HG03558 (cell line): ENCODE results near the gene VCAN.
"Not testable (repeated sequence)": the region's sequence is repeated elsewhere in the genome, so short reads cannot be mapped to it uniquely, and the experiment has no call there.

Experiments
- ATAC-seq: cut with Tn5 transposase; IDR thresholded peaks from one replicate; pipeline ENCODE4 v1.9.1; 2021; ENCODE audit warnings: moderate number of reproducible peaks; ENCODE audit not compliant: unreplicated experiment; ENCODE audit errors: extremely low read depth

Gene VCAN

GRCh38 chr5:83471405-83472212 is at the start of gene VCAN:
TSS of gene VCAN (plus strand) at chr5:83471744. CDS start at chr5:83483519, 11,775 bp downstream.
- no peak for ATAC-seq

DNA sequence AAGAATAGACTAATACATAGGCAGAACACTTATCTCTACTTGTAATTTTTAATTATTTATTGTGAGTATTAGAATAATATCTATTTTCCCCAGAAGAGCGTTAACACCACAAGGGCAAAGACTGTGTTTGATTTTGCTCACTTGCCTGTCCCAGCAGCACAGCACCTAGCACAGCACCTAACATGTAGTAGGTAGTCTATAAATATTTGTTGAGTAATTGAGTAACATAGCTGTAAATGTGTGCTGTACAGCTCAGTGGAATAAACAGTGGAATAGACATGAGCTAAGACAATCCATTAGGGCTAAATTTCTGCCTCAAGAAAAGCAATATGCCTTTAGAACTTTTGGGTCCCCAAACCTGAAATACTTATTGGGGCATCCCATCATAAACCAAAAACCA is 49.3 kb upstream of the VCAN start:
- ATAC-seq = no peak

DNA sequence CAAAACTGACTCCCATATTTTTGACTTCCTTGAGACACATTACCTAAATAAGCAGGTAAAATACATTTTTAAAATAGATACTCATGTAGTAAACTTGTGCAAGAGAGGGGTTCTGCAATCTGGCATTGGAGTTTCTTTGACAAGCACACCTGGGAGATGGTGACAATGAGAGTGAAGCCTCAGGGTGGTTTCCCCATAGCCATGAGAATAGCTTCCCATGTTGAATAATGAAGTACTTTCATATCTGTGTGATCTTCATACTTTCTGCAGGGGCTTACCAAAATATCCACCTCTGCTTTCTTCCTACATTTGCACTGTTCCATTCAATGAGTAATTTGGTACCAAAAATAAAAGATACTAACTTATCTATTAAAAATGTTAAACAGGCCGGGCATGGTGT is 44.7 kb upstream of the VCAN start:
- ATAC-seq = no peak

- ATAC-seq = no peak
Measured at GRCh38 chr5:83428126-83428525, 43.4 kb upstream of the VCAN start.

DNA sequence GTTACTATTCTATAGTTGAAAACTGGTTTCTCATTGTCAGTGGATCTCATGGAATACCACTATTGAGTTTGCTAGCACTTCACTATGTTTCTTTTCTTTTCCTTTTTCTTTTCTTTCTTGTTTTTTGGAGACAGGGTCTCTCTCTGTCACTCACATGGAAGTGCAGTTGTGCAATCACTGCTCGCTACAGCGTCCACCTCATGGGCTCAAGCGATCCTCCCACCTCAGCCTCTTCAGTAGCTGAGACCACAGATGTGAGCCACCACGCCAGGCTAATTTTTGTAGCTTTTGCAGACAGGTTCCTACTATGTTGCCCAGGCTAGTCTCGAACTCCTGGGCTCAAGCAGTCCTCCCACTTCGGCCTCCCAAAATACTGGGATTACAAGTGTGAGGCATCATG is 42.7 kb upstream of the VCAN start:
- ATAC-seq = no peak

- peak; percentile 77 for ATAC-seq
Measured at GRCh38 chr5:83430130-83431010, 41.2 kb upstream of the VCAN start.

DNA sequence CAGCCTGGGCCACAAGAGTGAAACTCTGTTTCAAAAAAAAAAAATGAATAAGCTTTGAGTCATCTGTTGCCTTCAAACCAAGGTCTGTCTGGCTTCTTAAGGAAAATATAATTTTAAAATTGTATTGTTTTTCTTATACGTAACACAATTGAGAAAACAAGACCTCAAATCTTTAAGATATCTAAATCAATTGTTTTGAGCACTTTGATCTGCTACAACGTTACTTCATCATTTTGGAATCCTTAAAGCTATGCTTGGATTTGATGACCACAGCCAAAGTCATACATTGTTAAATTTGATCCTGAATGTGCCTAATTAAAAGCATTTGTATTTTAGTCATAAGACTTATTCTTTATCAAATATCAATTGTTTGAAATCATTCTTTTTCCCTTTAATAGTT is 37.7 kb upstream of the VCAN start:
- no peak for ATAC-seq

- no peak for ATAC-seq
Measured at GRCh38 chr5:83434946-83435345, 36.6 kb upstream of the VCAN start.

DNA sequence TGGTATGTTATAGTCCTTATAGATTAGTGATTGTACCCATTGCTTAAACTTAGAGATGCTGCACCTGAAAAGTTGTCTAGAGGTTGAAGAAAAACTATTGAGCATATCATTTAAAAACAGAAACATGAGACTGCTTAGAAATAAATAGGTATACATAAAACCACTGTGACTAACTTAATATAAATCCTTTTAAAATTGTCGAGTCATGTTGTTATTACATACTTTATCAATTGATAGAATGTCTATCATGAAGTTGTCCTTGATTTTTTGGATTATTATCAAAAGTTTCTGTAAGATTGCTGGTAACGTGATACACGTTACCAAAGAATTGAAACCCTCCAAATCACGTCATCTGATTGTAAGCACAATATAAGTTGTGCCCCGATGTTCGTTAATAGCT is 35.3 kb upstream of the VCAN start:
- no peak for ATAC-seq

DNA sequence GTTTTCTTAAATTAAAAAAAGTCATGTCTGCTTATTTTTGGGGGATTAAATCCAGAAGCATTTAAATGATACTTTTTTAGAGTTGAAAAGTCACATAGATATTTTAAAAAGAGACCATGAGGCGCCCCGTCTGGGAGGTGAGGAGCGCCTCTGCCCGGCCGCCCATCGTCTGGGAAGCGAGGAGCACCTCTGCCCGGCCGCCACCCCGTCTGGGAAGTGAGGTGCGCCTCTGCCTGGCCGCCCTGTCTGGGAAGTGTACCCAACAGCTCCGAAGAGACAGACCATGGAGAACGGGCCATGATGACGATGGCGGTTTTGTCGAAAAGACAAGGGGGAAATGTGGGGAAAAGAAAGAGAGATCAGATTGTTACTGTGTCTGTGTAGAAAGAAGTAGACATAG is 33.8 kb upstream of the VCAN start:
- not testable (repeated sequence) for ATAC-seq

GRCh38 chr5:83440826-83441225 is 30.7 kb upstream of the VCAN start:
- ATAC-seq = no peak

- ATAC-seq = no peak
Measured at GRCh38 chr5:83441747-83442146, 29.8 kb upstream of the VCAN start.

DNA sequence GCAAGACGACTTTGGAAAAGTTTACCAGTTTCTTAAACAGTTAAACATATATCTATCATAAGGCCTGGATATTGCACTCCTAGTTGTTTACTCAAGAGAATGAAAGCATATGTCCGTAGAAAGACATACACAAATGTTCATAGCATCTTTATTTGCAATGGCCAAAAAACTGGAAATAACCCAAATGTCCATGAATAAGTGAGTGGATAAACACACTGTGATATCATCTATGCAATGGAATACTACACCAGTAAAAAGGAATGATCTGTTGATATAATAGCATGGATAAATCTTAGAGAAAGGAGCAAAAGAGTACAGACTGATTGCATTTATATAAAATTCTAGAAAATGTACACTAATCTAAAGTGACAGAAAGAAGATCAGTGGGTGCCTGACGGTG is 28.0 kb upstream of the VCAN start:
- no peak for ATAC-seq

- ATAC-seq = no peak
Measured at GRCh38 chr5:83444445-83444844, 27.1 kb upstream of the VCAN start.

- no peak for ATAC-seq
Measured at GRCh38 chr5:83446253-83446947, 25.1 kb upstream of the VCAN start.

DNA sequence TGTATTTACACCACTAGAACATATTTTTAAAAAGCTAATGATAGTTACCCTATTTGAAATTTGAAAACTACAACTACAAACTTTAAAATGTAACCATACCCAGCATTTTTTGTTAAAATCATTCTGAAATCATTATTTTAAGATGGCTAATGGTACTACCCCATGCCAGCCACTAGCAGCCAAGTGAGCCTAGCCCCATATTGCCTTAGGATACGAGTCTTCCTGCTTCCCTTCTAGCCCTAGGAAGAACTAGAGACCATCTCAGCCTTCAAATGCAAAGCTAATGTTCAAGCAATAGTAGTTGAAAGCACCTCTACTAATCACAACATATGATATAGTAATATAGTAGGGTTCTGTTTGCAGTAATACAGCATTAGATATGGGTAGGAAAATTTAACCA is 24.0 kb upstream of the VCAN start:
- ATAC-seq = no peak

DNA sequence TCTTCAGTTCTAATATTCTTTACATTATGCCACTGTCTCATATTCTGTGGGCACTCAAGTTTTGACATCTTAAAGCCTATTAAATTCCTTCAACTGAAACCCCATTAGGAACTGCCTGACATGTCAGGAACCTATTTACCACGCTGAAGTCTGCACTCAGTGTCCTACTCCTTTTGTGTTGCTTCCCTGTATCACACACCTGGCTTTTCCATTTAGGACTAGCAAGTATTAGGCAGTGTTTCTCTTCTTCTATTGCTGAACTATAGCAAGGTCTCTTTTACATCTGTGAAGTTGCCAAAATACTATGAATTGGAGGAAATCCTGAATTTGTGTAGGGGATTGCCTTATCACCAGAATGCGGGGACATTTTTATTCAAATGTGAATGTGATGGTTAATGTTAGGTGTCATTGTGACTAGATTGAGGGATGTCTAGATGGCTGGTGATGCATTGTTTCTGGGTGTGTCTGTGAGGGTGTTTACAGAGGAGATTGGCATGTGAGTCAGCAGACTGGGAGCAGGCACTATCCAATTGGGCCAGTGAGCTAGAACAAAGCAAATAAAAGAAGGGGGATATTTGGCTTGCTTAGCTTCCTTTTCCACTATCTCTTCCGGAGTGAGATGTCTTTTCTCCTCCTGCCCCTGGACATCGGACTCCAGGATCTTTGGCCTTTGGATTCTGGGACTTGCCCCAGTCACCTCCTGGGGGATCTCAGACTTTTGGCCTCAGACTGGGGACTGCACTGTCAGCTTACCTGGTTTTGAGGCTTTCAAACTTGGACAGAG is 21.2 kb upstream of the VCAN start:
- no peak for ATAC-seq

DNA sequence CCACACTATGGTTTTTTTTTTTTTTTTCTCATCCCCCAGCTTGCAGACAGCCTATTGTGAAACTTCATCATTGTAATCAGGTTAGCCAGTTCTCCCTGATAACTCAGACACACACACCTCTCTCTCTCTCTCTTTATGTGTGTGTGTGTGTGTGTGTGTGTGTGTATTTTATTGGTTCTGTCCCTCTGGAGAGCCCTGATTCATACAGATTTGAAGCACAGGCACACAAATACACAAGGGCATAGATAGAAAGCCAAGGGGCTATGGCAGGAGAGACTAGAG is 20.6 kb upstream of the VCAN start:
- ATAC-seq = no peak

DNA sequence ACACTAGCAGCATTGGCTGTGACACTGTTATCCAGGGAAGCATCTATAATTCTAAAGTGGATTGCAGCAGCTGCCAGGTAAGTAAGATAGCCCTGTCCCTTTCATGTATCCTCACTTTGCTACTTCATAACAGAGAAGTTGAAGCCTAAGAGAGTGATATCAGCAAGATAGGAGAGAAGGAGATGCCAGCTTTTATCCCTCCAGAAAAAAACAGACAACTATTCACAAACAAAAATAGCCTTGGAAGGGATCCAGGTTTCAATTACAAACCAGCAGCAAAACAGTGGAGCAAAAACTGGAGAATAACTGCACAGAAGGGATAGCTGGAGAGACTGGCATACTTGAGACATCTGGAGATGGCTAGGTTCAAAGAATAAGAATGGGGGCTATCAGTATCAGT is 19.6 kb upstream of the VCAN start:
- no peak for ATAC-seq

GRCh38 chr5:83453937-83454336 is 17.6 kb upstream of the VCAN start:
- no peak for ATAC-seq
